Stimulated activated CD8-positive, alpha-beta memory T cell treated with anti-CD3 and anti-CD28 coated beads, Interleukin-4, amount 100 ng/mL, for 1 hour (primary cell): ENCODE measurements around the gene ENOX1.

ENCODE experiments used
- DNase-seq, 2 donors: peaks; one replicate each; pipeline ENCODE4 v3.0.0-alpha.2; 2020; ENCODE audit warnings: low read depth in 2 of 2, low spot score in 1 of 2

ENOX1 gene

DNA sequence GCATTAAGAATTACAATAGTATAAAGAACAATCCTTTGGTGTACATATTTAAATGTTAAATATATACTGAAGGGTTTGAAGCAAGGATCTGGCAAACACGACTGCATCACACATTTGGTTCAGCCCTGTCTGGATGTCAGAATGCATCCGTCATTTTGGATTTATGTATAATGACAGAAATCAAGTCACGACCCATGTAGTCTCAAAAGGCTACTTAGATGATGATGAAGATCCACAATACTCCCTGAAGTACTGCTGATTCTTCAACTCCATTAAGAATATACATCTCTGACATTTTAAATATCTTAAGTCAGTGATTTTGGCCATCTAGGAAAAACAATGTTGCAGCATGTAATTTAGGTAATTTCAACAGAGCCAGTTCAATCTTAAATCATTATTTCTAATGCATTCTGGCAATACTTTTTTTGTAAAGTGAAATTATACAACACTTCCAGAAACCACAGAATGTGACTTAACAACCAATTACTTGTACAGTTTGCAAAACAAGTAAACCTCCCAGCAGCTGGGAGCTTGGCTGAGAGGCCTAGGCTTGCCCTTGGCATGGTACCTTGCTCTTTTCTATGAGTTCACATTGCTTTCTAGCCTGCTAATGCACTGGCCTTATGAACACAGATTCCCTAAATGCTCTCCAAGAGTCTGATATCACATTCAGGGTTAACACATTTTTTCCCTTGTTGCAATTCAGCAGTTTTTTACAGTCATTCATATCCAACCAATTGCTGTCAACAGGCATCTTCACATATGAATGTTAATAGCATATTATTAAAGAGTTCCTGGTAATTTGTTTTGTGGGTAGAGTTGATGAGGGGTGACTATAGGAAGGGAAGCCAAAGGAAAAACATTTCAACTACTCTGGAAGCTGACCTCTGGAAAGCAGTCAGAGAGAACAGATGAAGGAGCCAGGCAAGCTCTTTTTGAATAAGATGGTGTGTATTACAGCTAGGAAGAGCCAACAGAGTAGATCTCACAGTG is 175.2 kb downstream of the ENOX1 start:
- no peak for DNase-seq

DNA sequence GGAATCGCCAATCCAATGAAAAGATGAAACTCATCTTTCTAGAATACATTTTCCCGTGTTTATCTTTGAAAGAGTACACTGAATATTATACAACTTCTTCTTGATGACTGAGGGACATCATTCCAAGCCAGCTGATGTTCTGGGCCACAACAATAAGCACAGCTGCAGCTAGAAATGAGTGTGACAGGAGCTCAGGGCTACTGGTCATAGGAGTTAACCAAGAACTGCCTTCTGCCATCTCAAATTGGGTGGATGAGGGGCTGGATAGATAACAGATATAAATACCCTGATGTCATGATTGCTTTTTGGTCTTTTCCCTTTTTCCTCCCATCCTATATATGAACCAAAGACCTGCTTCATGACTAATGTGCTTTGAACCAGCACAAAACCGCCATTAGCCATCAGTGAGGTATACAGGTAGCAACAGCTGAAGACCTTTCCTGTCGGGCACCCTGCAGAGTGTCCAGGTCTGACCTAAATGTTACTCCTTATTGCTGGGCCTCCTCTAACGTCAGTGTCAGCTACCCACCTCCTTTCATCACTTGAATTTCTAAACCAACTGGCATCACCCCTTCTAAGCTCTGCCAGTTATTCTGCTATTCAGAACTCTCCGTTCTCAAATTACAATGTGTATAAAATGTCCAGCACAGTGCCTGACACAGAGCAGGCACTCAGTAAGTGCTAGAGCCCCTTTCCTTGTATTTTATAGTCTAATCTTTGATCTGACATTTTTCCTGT is 178.2 kb downstream of the ENOX1 start:
- DNase-seq = no peak

DNA sequence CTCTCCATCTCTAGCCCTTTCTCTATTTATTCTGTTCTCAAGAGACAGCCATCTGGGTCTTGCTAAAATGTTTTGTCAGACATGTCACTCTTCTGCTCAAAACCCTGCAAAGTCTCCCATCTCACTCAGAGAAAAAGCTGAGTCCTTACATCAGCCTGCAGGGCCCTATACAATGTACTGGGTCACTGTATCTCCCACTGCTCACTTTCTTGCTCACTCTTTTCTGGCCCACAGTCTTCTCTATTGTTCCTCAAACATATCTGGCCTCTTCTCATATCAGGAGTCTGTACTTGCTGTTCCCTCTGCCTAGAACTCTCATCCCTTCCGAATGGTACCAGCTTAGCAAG is 189.2 kb downstream of the ENOX1 start:
- no peak for DNase-seq

DNA sequence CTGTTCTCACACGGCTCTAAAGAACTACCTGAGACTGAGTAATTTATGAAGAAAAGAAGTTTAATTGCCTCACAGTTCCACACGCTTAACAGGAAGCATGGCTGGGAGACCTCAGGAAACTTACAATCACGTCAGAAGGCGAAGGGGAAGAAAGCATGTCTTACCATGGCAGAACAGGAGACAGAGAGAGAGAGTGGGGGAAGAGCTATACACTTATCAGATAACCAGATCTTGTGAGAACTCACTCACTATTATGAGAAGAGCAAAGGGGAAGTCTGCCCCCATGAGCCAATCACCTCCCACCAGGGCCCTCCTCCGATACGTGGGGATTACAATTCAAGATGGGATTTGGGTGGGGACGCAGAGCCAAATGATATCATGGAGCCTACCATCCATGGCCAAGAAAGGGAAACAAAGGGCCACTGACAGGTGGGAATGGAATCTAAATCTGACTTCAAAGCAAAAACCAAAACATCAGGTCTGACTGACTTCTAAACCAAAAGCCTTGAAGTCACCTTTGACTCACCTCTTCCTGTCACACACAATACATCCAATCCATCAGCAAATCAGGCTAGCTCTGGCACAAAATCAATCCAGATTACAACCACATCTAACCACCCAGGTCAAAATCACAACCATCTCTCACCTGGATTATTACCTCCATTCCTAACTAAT is 189.7 kb downstream of the ENOX1 start:
- no peak for DNase-seq

DNA sequence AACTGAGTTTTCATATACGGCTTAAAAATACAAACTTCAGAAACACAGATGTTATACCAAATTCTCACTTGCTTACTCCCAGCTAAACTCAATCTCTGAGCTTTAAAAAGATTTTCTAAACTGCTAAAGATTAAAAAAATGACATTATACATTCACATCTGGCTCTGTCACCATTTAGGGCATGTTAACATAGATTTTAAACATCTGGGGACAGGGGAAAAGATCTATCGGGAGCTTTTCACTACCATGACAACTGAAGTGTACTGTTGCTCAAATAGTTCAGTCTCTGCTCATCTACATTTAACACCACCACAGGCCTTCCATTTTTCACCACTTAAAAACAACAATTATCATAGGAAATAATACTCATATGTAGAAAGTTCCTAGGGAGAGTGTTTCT is 190.8 kb downstream of the ENOX1 start:
- DNase-seq = no peak

DNA sequence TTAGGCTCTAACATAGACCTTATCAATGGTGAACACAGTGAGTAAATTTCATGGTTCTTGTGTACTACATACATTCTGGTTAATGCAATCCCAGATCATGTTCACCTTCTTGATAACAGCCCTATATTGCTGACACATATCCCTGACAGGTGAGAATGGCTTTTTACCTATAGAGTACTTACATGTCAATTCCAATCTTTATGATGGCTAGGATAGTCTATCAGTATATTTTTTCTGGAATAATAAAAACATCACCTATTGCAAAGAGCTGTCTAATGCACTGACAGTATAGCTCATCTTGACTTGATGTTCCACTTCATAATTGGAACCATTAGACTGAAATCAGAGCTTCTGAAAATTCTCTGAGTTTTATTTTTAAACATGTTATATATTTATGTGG is 199.4 kb downstream of the ENOX1 start:
- no peak for DNase-seq

DNA sequence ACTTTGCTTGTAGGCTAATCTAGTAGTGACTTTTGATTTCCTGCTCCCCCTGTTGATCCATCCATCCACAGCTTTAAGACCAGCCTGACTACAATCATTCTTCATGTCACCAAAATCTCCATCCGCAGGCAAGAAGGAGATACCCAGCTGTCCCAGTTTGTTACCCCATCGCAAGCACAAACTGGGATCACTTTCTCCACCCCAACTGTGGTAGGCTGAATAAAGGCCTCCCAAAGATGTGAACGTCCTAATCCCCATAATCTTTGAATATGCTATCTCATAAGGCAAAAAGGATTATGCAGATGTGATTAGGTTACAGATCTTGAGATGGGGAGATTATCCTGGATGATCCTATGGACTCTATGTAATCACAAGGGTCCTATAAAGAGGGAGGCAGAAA is 202.0 kb downstream of the ENOX1 start:
- no peak for DNase-seq

DNA sequence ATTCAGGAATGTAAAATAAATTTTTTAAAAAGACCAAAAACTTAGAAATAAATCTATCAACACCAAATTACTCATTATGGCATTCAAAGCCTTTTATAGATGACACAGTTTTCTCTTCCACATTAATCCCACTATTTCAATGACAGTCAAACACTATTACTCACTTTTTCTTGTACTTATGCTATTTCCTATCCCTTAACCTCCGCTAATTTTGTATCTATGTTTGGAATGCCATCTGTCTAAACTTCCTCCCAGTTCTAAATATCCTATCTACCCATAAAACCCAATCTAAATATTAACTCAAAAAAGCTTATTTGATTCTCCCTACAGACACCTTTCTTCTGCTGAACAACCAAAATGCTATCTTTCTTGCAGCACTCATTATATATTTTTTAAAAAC is 203.5 kb downstream of the ENOX1 start:
- DNase-seq = no peak

DNA sequence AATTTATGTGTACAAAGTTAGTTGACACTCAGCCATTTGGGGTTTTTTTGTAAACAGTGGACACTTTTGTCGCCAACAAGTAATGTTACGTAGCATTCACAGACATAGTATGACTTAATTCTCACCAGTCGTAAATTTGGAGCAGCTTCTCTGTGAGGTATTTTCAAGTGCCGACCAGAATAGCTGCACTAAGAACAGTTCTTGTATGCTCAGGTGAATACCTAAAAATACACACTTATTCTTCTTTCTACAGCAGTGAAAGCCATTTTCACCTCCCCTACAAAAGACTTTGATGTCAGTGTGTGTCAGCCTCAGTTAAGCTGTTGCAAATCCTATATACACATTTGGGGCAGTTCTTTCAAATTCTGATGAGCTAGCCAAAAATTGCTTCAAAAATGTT is 206.5 kb downstream of the ENOX1 start:
- no peak for DNase-seq

DNA sequence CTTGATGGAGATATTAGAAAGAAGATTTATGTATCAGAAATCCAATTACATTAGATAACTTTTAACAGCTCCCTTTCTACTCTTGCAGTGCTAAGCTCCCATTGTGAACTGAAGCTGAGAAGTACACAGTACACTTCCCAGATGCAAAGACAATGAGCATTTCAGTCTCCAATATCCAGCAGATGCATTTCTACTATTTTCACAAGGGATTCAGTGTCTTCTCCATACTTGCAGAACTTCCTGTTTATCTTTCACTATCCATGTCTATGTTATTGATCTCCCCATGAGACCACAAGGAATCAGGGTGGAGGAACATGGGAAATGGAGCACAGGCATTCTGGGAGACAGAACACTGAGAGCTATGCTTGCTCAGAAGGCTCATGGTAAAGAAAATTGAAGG is 207.5 kb downstream of the ENOX1 start:
- no peak for DNase-seq

DNA sequence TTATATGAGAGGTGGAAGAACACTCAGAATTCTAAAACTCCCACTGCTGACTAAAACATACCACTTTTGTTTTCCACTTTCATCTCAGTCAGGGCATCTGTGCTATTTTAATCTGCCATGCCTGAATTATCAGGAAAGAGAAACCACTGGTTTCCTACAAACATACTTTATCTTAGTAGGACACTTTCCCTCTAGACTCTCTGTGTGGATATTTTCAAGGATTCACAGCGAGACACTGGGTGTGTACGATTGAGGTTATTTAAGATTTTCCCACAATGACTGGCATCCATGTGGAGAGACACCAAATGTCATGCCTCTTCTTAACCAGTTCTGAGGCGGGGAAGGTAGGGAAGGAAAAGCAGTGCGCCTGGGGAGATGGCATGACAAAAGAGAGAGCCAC is 212.2 kb downstream of the ENOX1 start:
- no peak for DNase-seq

DNA sequence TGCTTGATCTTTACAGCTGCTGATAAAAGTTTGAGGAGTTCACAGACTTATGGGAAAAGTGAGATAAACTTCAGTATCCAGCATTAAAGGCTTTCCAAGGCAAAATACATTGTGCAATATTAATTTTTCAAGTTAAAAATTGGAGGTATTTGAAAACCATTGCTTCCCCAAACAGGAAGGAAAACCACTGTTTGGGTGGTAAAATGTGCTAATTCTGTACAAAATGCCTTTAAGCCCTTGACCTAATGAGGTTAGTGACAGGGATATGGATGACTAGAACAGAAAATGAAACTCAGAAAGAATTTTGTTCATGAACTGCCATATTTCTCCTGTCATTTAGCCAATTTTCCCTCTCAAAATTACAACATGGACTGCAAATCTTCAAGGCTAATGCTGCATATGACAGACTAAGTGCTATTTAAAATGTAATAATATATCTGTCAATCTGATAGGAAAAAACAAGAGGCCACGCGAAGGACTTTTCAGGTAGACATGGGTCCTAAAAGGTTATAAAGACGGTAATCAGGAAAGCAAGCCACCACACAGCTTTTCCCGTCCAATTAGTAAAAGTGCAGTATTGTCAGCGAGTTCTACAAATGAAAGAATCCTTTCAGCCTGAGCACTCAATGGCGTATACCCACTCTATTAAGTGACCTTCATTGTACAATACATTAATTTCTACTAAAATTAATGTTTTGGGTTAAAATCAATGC is 212.8 kb downstream of the ENOX1 start:
- DNase-seq = no peak

DNA sequence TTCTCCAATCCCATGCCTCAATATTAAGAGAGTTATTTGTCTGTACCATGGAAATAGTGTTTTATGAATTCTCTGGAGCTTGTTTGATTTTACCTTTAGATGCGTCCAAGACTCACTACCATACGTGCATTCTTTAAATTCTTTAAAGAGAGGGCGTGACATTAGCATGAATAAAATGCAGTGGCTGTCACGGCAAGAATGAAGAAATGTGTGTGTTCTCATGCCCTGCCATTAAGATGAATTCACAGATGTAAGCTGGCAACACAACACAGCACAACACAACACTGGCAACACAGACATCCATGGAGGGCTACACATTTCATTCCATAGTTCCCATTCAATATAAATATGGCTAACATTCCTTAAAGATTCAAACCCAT is 213.4 kb downstream of the ENOX1 start:
- DNase-seq = no peak

DNA sequence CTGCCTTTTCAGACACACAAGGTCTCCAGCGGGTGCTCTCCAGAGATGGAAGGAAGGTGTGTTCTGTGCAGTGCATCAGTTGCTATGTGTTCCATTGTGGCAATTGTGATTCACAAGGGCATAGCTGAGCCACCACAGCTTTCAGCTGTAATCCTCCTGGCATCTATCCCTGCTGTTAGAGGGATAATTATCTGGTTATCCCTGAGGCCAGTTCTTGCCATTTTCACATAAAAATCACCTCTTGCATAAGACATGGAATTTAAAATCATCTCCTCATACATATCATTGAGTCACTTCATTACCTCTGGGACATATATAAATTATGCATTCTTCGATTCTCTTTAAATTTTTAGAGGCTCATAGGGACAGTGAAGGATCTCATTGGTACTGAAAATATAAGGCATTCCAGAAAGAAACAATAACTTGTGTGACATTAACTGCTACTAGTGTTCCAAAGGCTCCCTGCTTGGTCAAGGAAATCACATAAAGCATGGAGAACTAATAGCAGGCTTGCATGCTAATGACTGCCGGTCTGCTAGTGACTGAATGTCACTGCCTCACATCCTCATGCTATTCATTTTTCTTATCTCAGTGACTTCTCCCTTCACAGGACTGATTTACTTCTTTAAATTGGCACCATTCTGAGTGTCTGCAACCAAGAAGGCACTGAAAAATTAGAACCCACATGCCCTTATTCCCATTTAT is 214.0 kb downstream of the ENOX1 start:
- no peak for DNase-seq

DNA sequence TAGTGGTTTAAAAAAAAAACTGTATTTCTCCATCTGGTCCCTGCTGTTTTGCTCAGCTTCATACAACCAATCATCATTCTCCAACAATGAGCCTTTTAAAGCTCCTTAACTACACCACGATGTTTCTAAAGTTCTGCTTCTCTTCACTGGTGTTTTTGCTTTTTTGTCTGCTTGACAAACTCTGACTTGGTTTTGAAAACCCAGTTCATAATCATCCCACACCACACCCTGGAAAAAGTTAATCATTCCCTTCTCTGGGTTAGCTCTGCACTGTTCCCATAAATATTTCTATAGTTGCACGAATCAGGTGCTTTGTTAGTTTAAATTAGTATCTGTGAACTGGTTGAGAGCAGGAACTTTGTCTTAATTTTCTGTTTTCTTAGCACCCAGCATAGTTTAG is 217.1 kb downstream of the ENOX1 start:
- no peak for DNase-seq

DNA sequence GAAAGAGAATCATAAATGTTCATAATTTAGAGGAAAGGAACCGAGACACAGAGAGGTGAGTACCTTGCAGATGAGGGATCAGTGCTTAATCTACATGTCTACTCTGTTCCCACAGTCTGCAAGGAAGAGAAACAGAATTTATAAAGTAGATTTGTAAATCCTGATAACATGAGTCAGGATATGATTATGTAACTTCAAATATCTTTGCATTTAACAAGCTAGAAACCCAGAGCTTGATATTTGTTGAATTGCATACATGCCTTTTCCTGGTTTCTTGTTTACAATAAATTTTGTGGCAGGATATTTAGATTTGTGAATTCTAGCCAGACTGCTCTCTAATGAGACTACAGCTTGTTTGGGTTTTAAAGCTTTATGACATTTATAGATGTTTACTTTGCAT is 219.2 kb downstream of the ENOX1 start:
- no peak for DNase-seq

DNA sequence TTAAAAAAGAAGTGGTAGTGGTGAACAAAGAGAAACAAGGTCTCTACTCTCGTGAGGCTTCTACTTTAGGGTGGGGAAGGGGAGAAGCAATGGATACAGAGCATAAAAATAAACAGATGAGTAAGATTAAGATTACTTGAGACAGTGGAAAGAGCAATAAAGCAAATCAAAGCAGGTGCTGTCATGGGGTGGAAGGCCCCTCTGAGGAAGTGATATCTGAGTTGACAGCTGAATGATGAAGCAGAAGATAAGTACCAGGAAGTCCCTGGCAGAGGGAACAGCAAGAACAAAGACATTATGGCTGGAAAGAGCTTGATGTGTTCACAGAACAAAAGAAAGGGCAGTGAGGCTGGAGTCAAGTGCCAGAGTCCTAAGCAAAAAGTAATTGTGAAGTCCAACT is 221.8 kb downstream of the ENOX1 start:
- DNase-seq = no peak

DNA sequence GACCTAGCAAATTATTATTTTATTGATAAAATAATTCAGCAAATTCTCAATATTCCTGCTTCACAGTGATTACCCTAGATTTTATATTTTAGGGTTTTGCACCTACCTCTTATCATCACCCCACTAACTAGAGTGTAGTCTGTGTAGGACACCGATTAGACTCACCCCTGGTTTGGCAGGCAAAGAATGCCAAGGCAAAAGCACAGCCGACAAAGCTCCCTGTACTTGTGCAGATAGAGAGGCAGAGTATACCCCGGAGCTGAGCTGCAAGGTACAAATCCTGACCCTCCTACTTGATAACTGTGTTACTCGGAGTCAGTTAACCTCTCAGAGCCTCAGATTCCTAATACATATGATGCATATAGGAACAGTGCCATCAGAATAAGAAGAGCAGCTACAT is 225.7 kb downstream of the ENOX1 start:
- no peak for DNase-seq

DNA sequence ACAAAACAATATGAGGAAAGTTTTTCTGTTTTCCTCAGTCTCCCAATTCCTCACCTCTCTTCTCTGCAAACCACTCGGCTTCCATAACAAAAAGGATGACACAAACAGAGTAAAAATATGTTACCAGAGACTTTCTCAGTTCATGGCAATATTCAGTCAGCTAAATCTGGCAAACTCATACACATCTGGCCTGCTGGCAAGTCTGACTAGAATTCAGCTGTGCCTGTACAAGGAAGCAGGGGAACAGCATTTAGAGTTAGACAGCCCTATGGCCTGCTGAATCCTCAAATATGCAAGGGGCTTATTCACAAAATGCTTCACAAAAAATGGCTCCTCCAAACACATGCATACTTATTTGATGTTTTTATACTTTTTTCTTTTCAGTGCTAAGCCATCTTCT is 227.8 kb downstream of the ENOX1 start:
- no peak for DNase-seq

DNA sequence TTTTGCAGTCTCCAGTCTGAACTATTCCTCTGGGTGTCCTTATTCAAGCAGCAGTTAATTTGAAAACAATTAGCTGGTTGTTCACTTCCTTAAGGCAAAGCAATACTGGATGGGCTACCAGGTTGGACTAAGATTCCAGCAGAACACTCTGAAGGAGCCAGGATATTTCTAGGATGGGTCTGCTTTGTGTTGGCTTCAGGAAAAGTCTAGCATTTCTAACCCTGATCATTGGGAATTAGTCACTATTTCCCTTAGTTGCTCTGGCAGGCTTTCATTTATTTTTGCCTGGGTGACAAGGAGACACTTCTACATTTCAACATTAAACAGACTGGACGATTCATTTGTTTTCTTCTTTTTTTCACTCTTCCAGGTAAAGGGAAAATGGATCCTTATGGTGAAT is 228.4 kb downstream of the ENOX1 start:
- no peak for DNase-seq

DNA sequence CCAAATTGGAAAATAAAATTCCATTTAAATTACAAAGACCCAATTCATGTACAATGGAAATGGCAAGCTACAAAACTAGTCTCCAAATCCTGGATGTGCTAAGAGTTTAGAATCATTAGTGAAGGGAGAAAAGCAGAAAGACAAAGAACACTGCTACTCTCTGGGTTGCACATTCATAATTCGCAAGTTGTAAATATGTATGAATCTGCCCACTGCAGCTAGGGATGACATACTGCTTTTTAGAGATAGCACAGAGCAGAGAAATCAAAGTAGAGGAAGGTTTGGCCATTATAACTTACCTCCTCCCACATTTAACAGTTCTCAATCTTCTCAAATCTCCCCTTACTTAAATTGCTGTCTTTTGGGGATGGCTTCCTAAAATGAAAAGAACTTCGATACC is 231.1 kb downstream of the ENOX1 start:
- no peak for DNase-seq
